Keratinocyte (primary cell): ENCODE results near the gene CTXN1. TPM values are rescaled to one million over a fixed set of nuclear protein-coding genes. Genes with fewer than 3 reads are reported as not detected.

Experiments
- DNase-seq: peaks from one replicate; pipeline ENCODE4 v3.0.0-alpha.2; 2011; ENCODE audit warnings: low read depth, missing footprints, low spot score
- FAIRE-seq: peaks from 2 replicates; lab custom pipeline; 2011; peaks lifted over from hg19 to GRCh38; lab: Jason Lieb, UNC
- H2AFZ ChIP-seq: 2 replicates; pipeline ENCODE4 v1.6.0; 2012; ENCODE audit warnings: low read length, control low read depth, inconsistent platforms; ENCODE audit not compliant: control insufficient read depth
- H3K27ac ChIP-seq: 2 replicates; pipeline ENCODE4 v1.5.1; 2011; ENCODE audit warnings: low read length; ENCODE audit not compliant: control insufficient read depth, insufficient read depth
- H3K27me3 ChIP-seq: 3 replicates; pipeline ENCODE4 v1.6.0; 2011; ENCODE audit warnings: low read length; ENCODE audit not compliant: control insufficient read depth, insufficient read depth; ENCODE audit errors: extremely low read depth
- H3K36me3 ChIP-seq, 2 experiments: 2 replicates in 1 of 2; 3 replicates in 1 of 2; pipeline ENCODE4 v1.5.1; 2011; ENCODE audit warnings: low read length in 2 of 2, mild to moderate bottlenecking in 1 of 2; ENCODE audit not compliant: control insufficient read depth in 2 of 2, insufficient read depth in 2 of 2; ENCODE audit errors: extremely low read depth in 1 of 2
- H3K4me1 ChIP-seq: 3 replicates; pipeline ENCODE4 v1.5.1; 2011; ENCODE audit warnings: low read length; ENCODE audit not compliant: control insufficient read depth, insufficient read depth; ENCODE audit errors: extremely low read depth
- H3K4me2 ChIP-seq: 3 replicates; pipeline ENCODE4 v1.6.0; 2011; ENCODE audit warnings: low read depth, low read length; ENCODE audit not compliant: control insufficient read depth, insufficient read depth; ENCODE audit errors: extremely low read depth
- H3K4me3 ChIP-seq, 3 experiments: fragments of 200-600 bp in 1 of 3; sonication (generic) in 1 of 3; 2 replicates in 2 of 3; 3 replicates in 1 of 3; pipeline ENCODE4 v1.5.1; 2011 to 2016; ENCODE audit warnings: low read length in 3 of 3, mild to moderate bottlenecking in 3 of 3, control low read depth in 2 of 3, inconsistent platforms in 1 of 3, low read depth in 1 of 3, mixed read lengths in 1 of 3, mixed run types in 1 of 3, moderate library complexity in 1 of 3; ENCODE audit not compliant: control insufficient read depth in 2 of 3, insufficient read depth in 2 of 3; ENCODE audit errors: extremely low read depth in 1 of 3
- H3K79me2 ChIP-seq: 2 replicates; pipeline ENCODE4 v1.6.0; 2012; ENCODE audit warnings: low read length; ENCODE audit not compliant: control insufficient read depth, insufficient read depth
- H3K9ac ChIP-seq: 3 replicates; pipeline ENCODE4 v1.6.0; 2011; ENCODE audit warnings: low read length; ENCODE audit not compliant: control insufficient read depth, insufficient read depth; ENCODE audit errors: extremely low read depth
- H3K9me1 ChIP-seq: 3 replicates; pipeline ENCODE4 v1.6.0; 2011; ENCODE audit warnings: low read length; ENCODE audit not compliant: control insufficient read depth, insufficient read depth; ENCODE audit errors: extremely low read depth
- H3K9me3 ChIP-seq: 2 replicates; pipeline ENCODE4 v1.5.1; 2012; ENCODE audit warnings: low read depth, low read length; ENCODE audit not compliant: control insufficient read depth
- H4K20me1 ChIP-seq: 3 replicates; pipeline ENCODE4 v1.6.0; 2011; ENCODE audit warnings: low read length; ENCODE audit not compliant: control insufficient read depth, insufficient read depth; ENCODE audit errors: extremely low read depth
- EZH2 ChIP-seq: IDR thresholded peaks from one replicate; pipeline ENCODE4 v1.6.1; 2012; ENCODE audit warnings: inconsistent platforms, mild to moderate bottlenecking, low read length, moderate library complexity
- dilution Hi-C: fragments of 300-500 bp; cut with MboI; formaldehyde crosslinking; loops from one replicate; pipeline ENCODE4 v1.7.0; 2020; ENCODE audit warnings: low sequenced_read_pairs; ENCODE audit not compliant: extremely low pct_ligation_motif_present
- polyA plus RNA-seq, 5 experiments: library from polyadenylated mRNA; depleted of rRNA in 3 of 5; stranded (reverse) in 3 of 5; stranded (forward) in 1 of 5; unstranded in 1 of 5; fragments of >200 nt; gene quantifications; 1 replicate in 1 of 5; 2 replicates in 3 of 5; 3 replicates in 1 of 5; pipeline versions ENCODE4 v1.2.1 to v1.2.3, GENCODE V29; 2011 to 2012; ENCODE audit warnings: missing spikeins in 2 of 5, low read depth in 1 of 5, low replicate concordance in 1 of 5
- TF ChIP-seq, protein P1 (sequence below), 3 experiments: IDR thresholded peaks in 1 of 3; conservative IDR thresholded peaks in 1 of 3; optimal IDR thresholded peaks in 1 of 3; 2 replicates in 2 of 3; 3 replicates in 1 of 3; pipeline versions ENCODE3 to v1.5.1; 2011; ENCODE audit warnings: low read length in 3 of 3, mild to moderate bottlenecking in 3 of 3, moderate library complexity in 2 of 3, control low read depth in 1 of 3, inconsistent platforms in 1 of 3; ENCODE audit not compliant: insufficient read depth in 2 of 3; ENCODE audit errors: extremely low read depth in 1 of 3

The CTXN1 gene
- polyA plus RNA-seq, 1 donor (not counting 4 experiments of a cell fraction or from before 2014, with no cell fraction given): 0.41 TPM

- H3K4me2 ChIP-seq: peak overlapping the region; percentile 92
- dilution Hi-C loops: no loop called here
- H3K4me3 ChIP-seq: peak overlapping the region; percentile 65 to 94 (median 76)
- TF ChIP-seq EZH2: no peak
- TF ChIP-seq, protein P1, sequence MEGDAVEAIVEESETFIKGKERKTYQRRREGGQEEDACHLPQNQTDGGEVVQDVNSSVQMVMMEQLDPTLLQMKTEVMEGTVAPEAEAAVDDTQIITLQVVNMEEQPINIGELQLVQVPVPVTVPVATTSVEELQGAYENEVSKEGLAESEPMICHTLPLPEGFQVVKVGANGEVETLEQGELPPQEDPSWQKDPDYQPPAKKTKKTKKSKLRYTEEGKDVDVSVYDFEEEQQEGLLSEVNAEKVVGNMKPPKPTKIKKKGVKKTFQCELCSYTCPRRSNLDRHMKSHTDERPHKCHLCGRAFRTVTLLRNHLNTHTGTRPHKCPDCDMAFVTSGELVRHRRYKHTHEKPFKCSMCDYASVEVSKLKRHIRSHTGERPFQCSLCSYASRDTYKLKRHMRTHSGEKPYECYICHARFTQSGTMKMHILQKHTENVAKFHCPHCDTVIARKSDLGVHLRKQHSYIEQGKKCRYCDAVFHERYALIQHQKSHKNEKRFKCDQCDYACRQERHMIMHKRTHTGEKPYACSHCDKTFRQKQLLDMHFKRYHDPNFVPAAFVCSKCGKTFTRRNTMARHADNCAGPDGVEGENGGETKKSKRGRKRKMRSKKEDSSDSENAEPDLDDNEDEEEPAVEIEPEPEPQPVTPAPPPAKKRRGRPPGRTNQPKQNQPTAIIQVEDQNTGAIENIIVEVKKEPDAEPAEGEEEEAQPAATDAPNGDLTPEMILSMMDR (optimal IDR thresholded peaks at IDR 0.05 in 1 of 3, IDR thresholded peaks at IDR 0.05 in 1 of 3, conservative IDR thresholded peaks at IDR 0.05 in 1 of 3; ENCODE audit: extremely low read depth in 1 of 3, insufficient read depth in 2 of 3, low read length in 3 of 3): no peak
- peaks cover 40% of the 10 kb centered on the region for H3K79me2 ChIP-seq
- H3K4me1 ChIP-seq: peaks cover 53% of the 10 kb centered on the region
- peaks cover 5% of the 10 kb centered on the region for H4K20me1 ChIP-seq
- DNase-seq (no peak), FAIRE-seq (peak; percentile 44)
- H3K9me1 ChIP-seq: peaks cover 3% of the 10 kb centered on the region
- no peaks in the 10 kb centered on the region for H3K9me3 ChIP-seq
- H3K36me3 ChIP-seq: peaks cover 6 to 14% of the 10 kb centered on the region in 2 experiments
- peak overlapping the region; percentile 99 for H3K9ac ChIP-seq
- peak overlapping the region; percentile 98 for H3K27ac ChIP-seq
- H3K27me3 ChIP-seq: no peaks in the 10 kb centered on the region
- H2AFZ ChIP-seq: no peak overlapping the region
Observed at GRCh38 chr19:7902796-7903243, 23.1 kb downstream of the CTXN1 start.

- Histone ChIP-seq H3K4me3 (peak overlapping the region in 2 of 3 experiments; percentile 14 to 31), H4K20me1 (no peaks in the 10 kb centered on the region), H3K36me3 (peaks cover 9 to 14% of the 10 kb centered on the region in 2 experiments), H3K27ac (peak overlapping the region; percentile 95), H3K4me1 (peaks cover 54% of the 10 kb centered on the region), H3K9me3 (no peaks in the 10 kb centered on the region), H3K79me2 (peaks cover 30% of the 10 kb centered on the region), H3K9me1 (peaks cover 3% of the 10 kb centered on the region), H3K9ac (peak overlapping the region; percentile 99), H3K4me2 (peak overlapping the region; percentile 70), H3K27me3 (no peaks in the 10 kb centered on the region), H2AFZ (no peak overlapping the region)
- TF ChIP-seq EZH2: no peak
- TF ChIP-seq, protein P1 (optimal IDR thresholded peaks at IDR 0.05 in 1 of 3, IDR thresholded peaks at IDR 0.05 in 1 of 3, conservative IDR thresholded peaks at IDR 0.05 in 1 of 3; ENCODE audit: extremely low read depth in 1 of 3, insufficient read depth in 2 of 3, low read length in 3 of 3): no peak
- FAIRE-seq (peak; percentile 84), DNase-seq (no peak)
- dilution Hi-C loops: no loop called here
Observed at GRCh38 chr19:7901337-7901736, 24.6 kb downstream of the CTXN1 start.
